ENCODE measurements around the gene NAPEPLD. TPM values are rescaled to one million over a fixed set of nuclear protein-coding genes. Genes with fewer than 3 reads are reported as not detected.
A peak's percentile ranks its signal among the peaks of the same experiment; 100 is the strongest.
"Not testable (repeated sequence)": the region's sequence is repeated elsewhere in the genome, so short reads cannot be mapped to it uniquely, and the experiment has no call there.

NAPEPLD gene
- total and polyA plus RNA-seq, 2 experiments from 2014 or later: 9.4 to 10.7 TPM

GRCh38 chr7:103195364-103195763 is 46.5 kb upstream of the NAPEPLD start:
- H3K27ac Mint-ChIP-seq; H3K4me1 Mint-ChIP-seq; H3K4me1 ChIP-seq (ENCODE audit: insufficient read depth); H3K79me2 ChIP-seq (replicated peaks; ENCODE audit: insufficient read depth); H3K4me3 ChIP-seq; H3K36me3 Mint-ChIP-seq (ENCODE audit: low read depth); H3K27me3 Mint-ChIP-seq (ENCODE audit: insufficient read depth, low read depth, poor library complexity); H4K20me1 ChIP-seq (replicated peaks; ENCODE audit: insufficient read depth); DNase-seq (ENCODE audit: low spot score); H3K9me3 Mint-ChIP-seq; H3K27me3 ChIP-seq (ENCODE audit: insufficient read depth); H3K9me2 ChIP-seq (ENCODE audit: insufficient read depth); H3K27ac ChIP-seq (ENCODE audit: low read depth); H3K36me3 ChIP-seq (ENCODE audit: insufficient read depth); H3F3A ChIP-seq (replicated peaks; ENCODE audit: low read depth); ATAC-seq; H3K4me2 ChIP-seq; H3K4me3 Mint-ChIP-seq; H2AFZ ChIP-seq: not testable (repeated sequence)

DNA sequence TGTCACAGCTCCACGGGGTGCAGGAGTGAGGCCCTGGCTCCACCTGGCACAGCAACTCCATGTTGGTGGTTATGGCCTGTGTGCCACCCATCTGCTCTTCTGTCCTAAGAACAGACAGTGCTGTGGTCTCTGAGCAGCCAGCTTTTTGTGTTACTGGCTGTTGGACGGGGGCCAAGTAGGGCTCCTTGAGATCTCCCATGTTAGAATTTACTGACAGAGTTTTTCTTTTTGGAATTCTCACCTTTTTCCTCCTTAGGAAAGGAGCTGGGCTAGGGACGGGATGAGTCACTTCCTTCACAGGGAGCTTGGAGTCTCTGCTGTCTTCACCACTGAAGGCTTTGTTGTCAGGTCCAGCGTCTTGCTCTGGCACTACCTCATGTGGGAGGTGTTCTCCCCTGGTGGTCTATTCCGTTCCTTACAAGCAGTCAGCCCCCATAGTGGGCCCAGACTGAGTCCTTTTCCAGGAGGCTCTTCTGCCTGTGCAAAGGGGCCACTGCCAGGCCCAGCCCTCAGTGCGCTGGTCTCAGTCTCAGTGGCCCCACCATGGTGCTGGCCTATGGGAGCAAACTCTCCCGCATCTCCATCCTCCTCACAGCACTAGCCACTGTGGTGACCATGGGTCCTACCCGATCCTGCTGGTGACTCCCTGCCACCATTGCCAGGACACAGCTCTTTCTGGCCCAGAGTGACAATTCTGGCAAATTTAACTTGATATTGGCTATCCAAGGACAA is 23.7 kb upstream of the NAPEPLD start:
- H3K27me3 Mint-ChIP-seq (ENCODE audit: insufficient read depth, low read depth, poor library complexity); H3K9me2 ChIP-seq (ENCODE audit: insufficient read depth); ATAC-seq; H3K36me3 ChIP-seq (ENCODE audit: insufficient read depth); H3K79me2 ChIP-seq (replicated peaks; ENCODE audit: insufficient read depth); H3F3A ChIP-seq (replicated peaks; ENCODE audit: low read depth); H3K4me1 ChIP-seq (ENCODE audit: insufficient read depth); H3K9me3 Mint-ChIP-seq; H3K4me3 ChIP-seq; H3K4me3 Mint-ChIP-seq; H3K36me3 Mint-ChIP-seq (ENCODE audit: low read depth); H3K27ac ChIP-seq (ENCODE audit: low read depth); H3K4me2 ChIP-seq; H4K20me1 ChIP-seq (replicated peaks; ENCODE audit: insufficient read depth); H3K27me3 ChIP-seq (ENCODE audit: insufficient read depth); H2AFZ ChIP-seq; H3K27ac Mint-ChIP-seq; DNase-seq (ENCODE audit: low spot score): not testable (repeated sequence)
- H3K4me1 Mint-ChIP-seq: peaks cover 19% of the 10 kb centered on the region

DNA sequence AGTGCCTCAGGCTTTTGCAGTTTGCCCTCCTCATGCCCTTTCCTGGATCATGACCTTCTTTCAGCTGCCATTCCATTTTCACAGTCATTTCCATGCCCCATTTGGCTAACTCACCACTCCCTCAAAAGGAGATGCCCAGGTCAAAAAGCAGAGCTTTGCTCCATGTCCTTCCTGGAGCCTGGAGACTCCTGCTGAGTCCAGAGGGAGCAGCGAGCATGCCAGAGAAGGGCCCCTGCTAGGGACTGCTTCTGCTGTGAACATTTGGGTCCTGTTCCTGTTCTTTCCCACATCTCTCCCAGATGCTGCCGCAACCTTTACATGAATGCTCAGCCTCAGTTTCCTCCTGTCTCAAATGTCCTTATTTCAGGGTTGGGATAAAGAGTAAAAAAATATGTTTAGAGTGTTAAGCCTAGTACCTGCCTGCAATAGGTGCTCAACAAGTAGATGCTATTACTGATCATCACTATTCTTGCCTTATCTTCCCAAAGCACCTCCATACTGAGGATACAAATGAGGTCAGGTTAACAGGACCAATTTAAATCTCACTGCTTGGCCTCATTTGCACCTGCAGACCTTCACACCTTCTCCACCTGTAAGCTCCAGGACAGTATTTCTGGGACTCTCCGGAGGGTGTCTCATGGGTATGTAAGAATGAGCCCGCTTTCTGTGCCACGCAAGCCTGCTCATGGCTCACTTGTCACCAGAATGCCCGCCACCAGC is 23.0 kb upstream of the NAPEPLD start:
- not testable (repeated sequence) for H3K4me2 ChIP-seq; DNase-seq (ENCODE audit: low spot score); H3K27ac ChIP-seq (ENCODE audit: low read depth); H3K27ac Mint-ChIP-seq; H2AFZ ChIP-seq; H3K4me3 Mint-ChIP-seq; H3K27me3 ChIP-seq (ENCODE audit: insufficient read depth); H3K27me3 Mint-ChIP-seq (ENCODE audit: insufficient read depth, low read depth, poor library complexity); H3K36me3 Mint-ChIP-seq (ENCODE audit: low read depth); H3K9me2 ChIP-seq (ENCODE audit: insufficient read depth); H3K79me2 ChIP-seq (replicated peaks; ENCODE audit: insufficient read depth); H3K4me3 ChIP-seq; H3F3A ChIP-seq (replicated peaks; ENCODE audit: low read depth); H4K20me1 ChIP-seq (replicated peaks; ENCODE audit: insufficient read depth); H3K9me3 Mint-ChIP-seq; H3K36me3 ChIP-seq (ENCODE audit: insufficient read depth); H3K4me1 ChIP-seq (ENCODE audit: insufficient read depth)
- peaks cover 19% of the 10 kb centered on the region for H3K4me1 Mint-ChIP-seq
- ATAC-seq: peak; percentile 57

DNA sequence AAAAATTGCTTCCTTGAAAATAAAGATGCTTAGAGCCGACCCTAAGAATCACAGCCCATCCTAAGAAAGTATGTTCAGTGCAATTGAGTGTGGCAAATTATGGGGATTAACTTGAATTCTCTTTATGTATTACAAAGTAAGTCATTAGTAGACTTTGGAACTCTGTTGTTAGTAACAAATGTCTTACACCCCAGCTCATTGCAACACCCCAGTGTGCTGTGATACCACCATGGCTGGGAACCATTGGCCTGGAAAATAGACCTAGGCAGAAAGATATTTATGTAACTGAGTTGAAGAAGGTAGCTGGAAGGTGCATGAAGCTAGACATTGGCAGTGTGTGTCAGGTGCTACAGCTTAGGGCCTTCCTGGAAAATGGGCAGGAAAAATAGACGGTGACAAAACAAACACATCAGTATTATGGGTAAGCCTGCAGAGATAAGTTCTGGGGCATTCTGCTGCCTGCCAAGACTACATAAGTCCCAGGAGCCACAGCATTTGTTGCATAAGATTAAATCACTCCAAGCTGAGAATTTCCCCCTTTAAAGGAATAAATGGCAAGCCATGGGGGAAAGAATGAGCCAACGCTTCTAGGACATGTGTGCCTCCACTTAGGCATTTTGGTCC is 18.1 kb upstream of the NAPEPLD start:
- H4K20me1 ChIP-seq (replicated peaks; ENCODE audit: insufficient read depth); H3K79me2 ChIP-seq (replicated peaks; ENCODE audit: insufficient read depth); H3K27ac ChIP-seq (ENCODE audit: low read depth); H3K36me3 Mint-ChIP-seq (ENCODE audit: low read depth); H3K27me3 ChIP-seq (ENCODE audit: insufficient read depth); H3K4me2 ChIP-seq; H2AFZ ChIP-seq; H3K4me1 ChIP-seq (ENCODE audit: insufficient read depth); ATAC-seq; H3K36me3 ChIP-seq (ENCODE audit: insufficient read depth); DNase-seq (ENCODE audit: low spot score); H3F3A ChIP-seq (replicated peaks; ENCODE audit: low read depth); H3K27ac Mint-ChIP-seq; H3K4me3 Mint-ChIP-seq; H3K9me2 ChIP-seq (ENCODE audit: insufficient read depth); H3K9me3 Mint-ChIP-seq; H3K27me3 Mint-ChIP-seq (ENCODE audit: insufficient read depth, low read depth, poor library complexity); H3K4me3 ChIP-seq: not testable (repeated sequence)
- peaks cover 17% of the 10 kb centered on the region for H3K4me1 Mint-ChIP-seq

GRCh38 chr7:103163087-103163825 is 14.4 kb upstream of the NAPEPLD start:
- H3K79me2 ChIP-seq (replicated peaks; ENCODE audit: insufficient read depth); H3K27me3 Mint-ChIP-seq (ENCODE audit: insufficient read depth, low read depth, poor library complexity); H4K20me1 ChIP-seq (replicated peaks; ENCODE audit: insufficient read depth); H3K4me2 ChIP-seq; H3K36me3 ChIP-seq (ENCODE audit: insufficient read depth); DNase-seq (ENCODE audit: low spot score); H3K27ac ChIP-seq (ENCODE audit: low read depth); H3K36me3 Mint-ChIP-seq (ENCODE audit: low read depth); H3K4me3 Mint-ChIP-seq; H3F3A ChIP-seq (replicated peaks; ENCODE audit: low read depth); H3K4me3 ChIP-seq; H3K9me3 Mint-ChIP-seq; ATAC-seq; H3K4me1 Mint-ChIP-seq; H3K27ac Mint-ChIP-seq; H2AFZ ChIP-seq; H3K4me1 ChIP-seq (ENCODE audit: insufficient read depth); H3K27me3 ChIP-seq (ENCODE audit: insufficient read depth); H3K9me2 ChIP-seq (ENCODE audit: insufficient read depth): not testable (repeated sequence)

- not testable (repeated sequence) for H3K4me2 ChIP-seq; H3K4me3 ChIP-seq; H2AFZ ChIP-seq; H3K4me1 ChIP-seq (ENCODE audit: insufficient read depth); H3K4me1 Mint-ChIP-seq; ATAC-seq; H3K27ac ChIP-seq (ENCODE audit: low read depth); H3K4me3 Mint-ChIP-seq; H4K20me1 ChIP-seq (replicated peaks; ENCODE audit: insufficient read depth); H3K27me3 ChIP-seq (ENCODE audit: insufficient read depth); H3K27me3 Mint-ChIP-seq (ENCODE audit: insufficient read depth, low read depth, poor library complexity); H3K9me2 ChIP-seq (ENCODE audit: insufficient read depth); H3K36me3 Mint-ChIP-seq (ENCODE audit: low read depth); H3K79me2 ChIP-seq (replicated peaks; ENCODE audit: insufficient read depth); H3K36me3 ChIP-seq (ENCODE audit: insufficient read depth); H3K9me3 Mint-ChIP-seq; DNase-seq (ENCODE audit: low spot score); H3F3A ChIP-seq (replicated peaks; ENCODE audit: low read depth); H3K27ac Mint-ChIP-seq
These were observed 13.7 kb upstream of the NAPEPLD start for GRCh38 chr7:103162641-103163040.

Measured in GM23338 (cell line).